MM.1S (cell line): Measurements from ENCODE around the gene ASPSCR1.

Experiments used
- DNase-seq: peaks from one replicate; pipeline ENCODE4 v3.0.0-alpha.2; 2015
- H2AFZ ChIP-seq: fragments of 300-600 bp; sonication (generic); 2 replicates; pipeline ENCODE4 v1.6.0; 2016; ENCODE audit warnings: antibody characterized with exemption, low read length
- H3F3A ChIP-seq: fragments of 300-600 bp; sonication (generic); 2 replicates; pipeline ENCODE4 v1.6.1; 2016; ENCODE audit warnings: mild to moderate bottlenecking, antibody characterized with exemption, low read length, moderate library complexity, mixed read lengths; ENCODE audit not compliant: insufficient read depth
- H3K27ac ChIP-seq: fragments of 300-600 bp; sonication (generic); 2 replicates; pipeline ENCODE4 v1.5.1; 2016; ENCODE audit warnings: mild to moderate bottlenecking, low read length
- H3K27me3 ChIP-seq: fragments of 300-600 bp; sonication (generic); replicated peaks from 2 replicates; pipeline ENCODE4 v1.6.0; 2016; ENCODE audit warnings: low read length; ENCODE audit not compliant: insufficient read depth
- H3K36me3 ChIP-seq: fragments of 300-600 bp; sonication (generic); replicated peaks from 2 replicates; pipeline ENCODE4 v1.6.1; 2016; ENCODE audit warnings: mild to moderate bottlenecking, low read length, mixed read lengths; ENCODE audit not compliant: insufficient read depth
- H3K4me1 ChIP-seq: fragments of 300-600 bp; sonication (generic); 2 replicates; pipeline ENCODE4 v1.6.1; 2016; ENCODE audit warnings: low read length, mixed read lengths
- H3K4me2 ChIP-seq: fragments of 300-600 bp; sonication (generic); 2 replicates; pipeline ENCODE4 v1.6.0; 2016; ENCODE audit warnings: low read depth, low read length
- H3K4me3 ChIP-seq: fragments of 300-600 bp; sonication (generic); 2 replicates; pipeline ENCODE4 v1.5.1; 2016; ENCODE audit warnings: low read length, mixed read lengths
- H3K79me2 ChIP-seq: fragments of 300-600 bp; sonication (generic); 2 replicates; pipeline ENCODE4 v1.6.1; 2016; ENCODE audit warnings: mixed run types, low read length, mixed read lengths
- H3K9ac ChIP-seq: fragments of 300-600 bp; sonication (generic); 2 replicates; pipeline ENCODE4 v1.6.1; 2016; ENCODE audit warnings: low read length, mixed read lengths
- H3K9me2 ChIP-seq: fragments of 300-600 bp; sonication (generic); replicated peaks from 2 replicates; pipeline ENCODE4 v1.6.1; 2016; ENCODE audit warnings: mild to moderate bottlenecking, low read length, mixed read lengths; ENCODE audit not compliant: insufficient read depth
- H3K9me3 ChIP-seq: fragments of 300-600 bp; sonication (generic); replicated peaks from 2 replicates; pipeline ENCODE4 v1.6.1; 2016; ENCODE audit warnings: mild to moderate bottlenecking, low read length, mixed read lengths; ENCODE audit not compliant: insufficient read depth
- H4K20me1 ChIP-seq: fragments of 300-600 bp; sonication (generic); 2 replicates; pipeline ENCODE4 v1.6.1; 2016; ENCODE audit warnings: mild to moderate bottlenecking, low read length, moderate library complexity, mixed read lengths; ENCODE audit not compliant: insufficient read depth
- EZH2 ChIP-seq: fragments of 300-600 bp; sonication (generic); optimal IDR thresholded peaks from 2 replicates; pipeline ENCODE3; 2017; ENCODE audit warnings: low read depth, mild to moderate bottlenecking, antibody characterized with exemption, low read length, mixed read lengths
- EZH2phosphoT487 ChIP-seq: fragments of 300-600 bp; sonication (generic); IDR thresholded peaks from 2 replicates; pipeline ENCODE4 v1.6.1; 2018; ENCODE audit warnings: antibody characterized with exemption, low read length
- TF ChIP-seq, protein P1 (sequence below): fragments of 300-600 bp; sonication (generic); IDR thresholded peaks from 2 replicates; pipeline ENCODE4 v1.5.1; 2016; ENCODE audit warnings: antibody characterized with exemption, low read length, mixed read lengths

ASPSCR1 gene

DNA sequence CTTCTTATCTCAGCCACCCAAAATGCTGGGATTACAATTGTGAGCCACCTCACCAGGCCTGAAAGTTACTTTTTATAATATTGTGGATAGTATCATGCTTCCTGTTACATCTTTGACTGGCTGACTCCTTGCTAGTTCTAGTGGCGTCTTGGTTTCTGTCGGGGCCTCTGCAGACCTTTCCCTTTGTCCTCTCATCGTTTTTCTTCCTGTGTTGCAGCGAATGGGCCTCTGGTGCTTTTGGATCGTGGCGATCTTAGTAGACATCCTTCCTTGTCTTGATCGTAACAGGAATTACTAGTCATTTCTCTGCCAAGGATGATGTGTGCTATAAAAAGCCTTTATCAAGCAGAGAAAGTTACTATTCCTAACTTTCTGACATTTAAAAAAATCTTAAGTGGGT is 20.8 kb downstream of the ASPSCR1 start:
- no peaks in the 10 kb centered on the region for H3K36me3 ChIP-seq
- TF ChIP-seq EZH2phosphoT487 (no peak), EZH2 (no peak)
- TF ChIP-seq, protein P1, sequence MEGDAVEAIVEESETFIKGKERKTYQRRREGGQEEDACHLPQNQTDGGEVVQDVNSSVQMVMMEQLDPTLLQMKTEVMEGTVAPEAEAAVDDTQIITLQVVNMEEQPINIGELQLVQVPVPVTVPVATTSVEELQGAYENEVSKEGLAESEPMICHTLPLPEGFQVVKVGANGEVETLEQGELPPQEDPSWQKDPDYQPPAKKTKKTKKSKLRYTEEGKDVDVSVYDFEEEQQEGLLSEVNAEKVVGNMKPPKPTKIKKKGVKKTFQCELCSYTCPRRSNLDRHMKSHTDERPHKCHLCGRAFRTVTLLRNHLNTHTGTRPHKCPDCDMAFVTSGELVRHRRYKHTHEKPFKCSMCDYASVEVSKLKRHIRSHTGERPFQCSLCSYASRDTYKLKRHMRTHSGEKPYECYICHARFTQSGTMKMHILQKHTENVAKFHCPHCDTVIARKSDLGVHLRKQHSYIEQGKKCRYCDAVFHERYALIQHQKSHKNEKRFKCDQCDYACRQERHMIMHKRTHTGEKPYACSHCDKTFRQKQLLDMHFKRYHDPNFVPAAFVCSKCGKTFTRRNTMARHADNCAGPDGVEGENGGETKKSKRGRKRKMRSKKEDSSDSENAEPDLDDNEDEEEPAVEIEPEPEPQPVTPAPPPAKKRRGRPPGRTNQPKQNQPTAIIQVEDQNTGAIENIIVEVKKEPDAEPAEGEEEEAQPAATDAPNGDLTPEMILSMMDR = no peak
- no peaks in the 10 kb centered on the region for H3K9me2 ChIP-seq
- no peak overlapping the region for H3K9ac ChIP-seq
- no peaks in the 10 kb centered on the region for H3K27me3 ChIP-seq
- H3K9me3 ChIP-seq = no peaks in the 10 kb centered on the region
- no peak overlapping the region for H3K4me2 ChIP-seq
- H3K4me1 ChIP-seq = no peaks in the 10 kb centered on the region
- H3K4me3 ChIP-seq = no peak overlapping the region
- H3F3A ChIP-seq = no peaks in the 10 kb centered on the region
- H4K20me1 ChIP-seq = no peaks in the 10 kb centered on the region
- DNase-seq = no peak
- no peak overlapping the region for H3K27ac ChIP-seq
- H2AFZ ChIP-seq = no peak overlapping the region
- H3K79me2 ChIP-seq = no peaks in the 10 kb centered on the region

DNA sequence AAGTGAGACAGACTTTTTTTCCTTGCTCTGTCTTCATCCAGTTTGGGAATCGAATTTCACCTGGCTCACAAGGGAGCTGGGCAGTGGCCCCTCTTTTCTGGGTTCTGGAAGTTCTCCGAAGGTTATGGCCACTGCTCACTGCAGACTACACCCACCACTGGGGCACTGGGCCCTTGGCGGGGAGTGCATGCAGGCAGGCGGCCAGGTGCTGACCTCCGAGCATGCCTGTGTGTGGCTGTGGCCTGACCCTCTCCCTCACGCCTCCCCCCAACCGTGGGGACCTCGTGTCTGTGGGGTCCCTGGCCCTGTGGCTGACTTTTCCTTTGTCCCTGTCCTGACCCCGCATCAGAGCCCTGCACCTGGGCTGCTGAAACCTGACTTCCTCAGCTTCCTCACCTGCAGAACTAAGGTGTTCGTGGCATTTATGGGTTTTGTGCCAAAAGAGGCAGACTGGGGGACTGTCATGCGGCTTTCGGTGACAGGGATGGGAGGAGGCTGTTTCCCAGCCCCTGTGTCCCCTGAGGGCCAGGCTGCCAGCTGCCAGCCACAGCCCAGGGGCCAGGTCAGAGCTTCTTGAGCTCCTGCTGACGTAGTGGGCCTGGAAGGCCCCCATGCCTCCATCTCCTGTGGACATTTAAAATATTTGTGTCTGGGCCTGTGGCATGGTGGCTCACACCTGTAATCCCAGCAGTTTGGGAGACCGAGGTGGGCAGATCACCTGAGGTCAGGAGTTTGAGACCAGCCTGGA is 21.4 kb downstream of the ASPSCR1 start:
- Histone ChIP-seq H3K4me2 (no peak overlapping the region), H3K36me3 (no peaks in the 10 kb centered on the region), H3K27ac (no peak overlapping the region), H3K79me2 (no peaks in the 10 kb centered on the region), H3K27me3 (no peaks in the 10 kb centered on the region), H3K9me3 (no peaks in the 10 kb centered on the region), H3K4me1 (no peaks in the 10 kb centered on the region), H3F3A (no peaks in the 10 kb centered on the region), H3K9ac (no peak overlapping the region), H3K9me2 (no peaks in the 10 kb centered on the region), H2AFZ (no peak overlapping the region), H4K20me1 (no peaks in the 10 kb centered on the region), H3K4me3 (no peak overlapping the region)
- TF ChIP-seq, protein P1 = no peak
- TF ChIP-seq EZH2phosphoT487 = no peak
- no peak for TF ChIP-seq EZH2
- DNase-seq = no peak

DNA sequence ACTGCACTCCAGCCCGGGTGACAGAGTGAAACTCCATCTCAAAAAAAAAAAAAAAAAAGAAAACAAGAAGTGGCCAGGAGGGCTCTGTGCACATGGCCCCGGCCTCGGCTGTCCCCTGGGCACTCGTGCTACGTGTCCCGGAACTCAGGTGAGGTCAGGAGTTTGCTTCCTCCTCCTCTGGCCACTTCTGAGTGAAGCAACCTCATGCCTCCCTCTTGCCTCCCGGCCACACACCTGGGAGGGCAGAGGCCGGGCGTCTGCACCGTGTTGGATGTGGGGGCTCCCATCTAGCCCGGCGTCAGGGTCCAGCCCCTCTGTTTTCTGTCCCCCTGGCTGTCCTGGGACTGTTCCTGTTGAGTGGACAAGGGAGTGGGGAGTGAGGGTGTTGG is 22.2 kb downstream of the ASPSCR1 start:
- Histone ChIP-seq H3K4me1 (no peaks in the 10 kb centered on the region), H3K9ac (no peak overlapping the region)

More for the DNA sequence above, 22.2 kb downstream of the ASPSCR1 start:
- Histone ChIP-seq H3K9me3 (no peaks in the 10 kb centered on the region), H3K9me2 (no peaks in the 10 kb centered on the region), H3K27ac (no peak overlapping the region), H4K20me1 (no peaks in the 10 kb centered on the region), H3K27me3 (no peaks in the 10 kb centered on the region), H2AFZ (no peak overlapping the region), H3K4me3 (no peak overlapping the region), H3K79me2 (no peaks in the 10 kb centered on the region), H3K36me3 (no peaks in the 10 kb centered on the region), H3K4me2 (no peak overlapping the region), H3F3A (no peaks in the 10 kb centered on the region)
- TF ChIP-seq EZH2phosphoT487 (no peak), EZH2 (no peak)
- TF ChIP-seq, protein P1 = no peak
- no peak for DNase-seq
